ENCODE data around the gene NGEF.

NGEF gene

DNA sequence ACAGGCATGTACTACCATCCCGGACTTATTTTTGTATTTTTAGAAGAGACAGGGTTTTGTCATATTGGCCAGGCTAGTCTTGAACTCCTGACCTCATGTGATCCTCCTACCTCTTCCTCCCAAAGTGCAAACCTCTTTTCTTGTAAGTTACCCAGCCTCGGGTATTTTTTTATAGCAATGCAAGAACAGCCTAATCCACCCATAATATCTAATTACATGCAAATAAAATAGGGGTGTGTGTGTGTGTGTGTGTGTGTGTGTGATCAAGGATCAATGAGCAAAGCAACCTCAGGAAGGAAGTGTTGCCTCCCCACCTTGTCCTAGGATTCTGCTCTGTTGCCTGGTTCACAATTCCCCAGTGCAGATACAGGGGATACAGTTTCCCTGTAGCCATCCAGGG, 45.6 kb downstream of the NGEF start:
- TF ChIP-seq POLR2A (IDR thresholded peaks at IDR 0.05; ENCODE audit: low read length): no peak
- no peak for TF ChIP-seq GATA1 (IDR thresholded peaks at IDR 0.05; ENCODE audit: low read depth, low read length)
- DNase-seq: no peak

DNA sequence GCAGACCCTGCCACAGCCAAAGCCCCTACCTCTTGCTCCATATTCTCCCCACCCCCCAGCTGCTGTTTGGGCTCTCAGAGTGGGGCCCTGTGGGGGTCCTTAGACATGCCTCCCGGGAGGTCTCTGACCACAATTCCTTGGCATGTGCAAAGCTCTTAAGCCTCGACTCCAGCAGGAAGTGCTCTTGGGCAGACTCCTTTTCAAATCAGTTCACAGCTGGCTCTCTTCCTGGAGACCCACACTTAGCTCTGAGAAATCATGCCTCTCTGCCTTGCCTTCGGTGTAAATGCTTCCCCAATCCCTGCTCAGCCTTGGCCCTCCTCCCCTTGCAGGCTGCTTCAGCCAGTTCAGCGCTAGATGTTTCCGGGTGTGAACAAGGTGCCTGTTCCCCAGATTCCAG, 46.9 kb downstream of the NGEF start:
- DNase-seq: no peak
- no peak for TF ChIP-seq POLR2A (IDR thresholded peaks at IDR 0.05; ENCODE audit: low read length)
- no peak for TF ChIP-seq GATA1 (IDR thresholded peaks at IDR 0.05; ENCODE audit: low read depth, low read length)

DNA sequence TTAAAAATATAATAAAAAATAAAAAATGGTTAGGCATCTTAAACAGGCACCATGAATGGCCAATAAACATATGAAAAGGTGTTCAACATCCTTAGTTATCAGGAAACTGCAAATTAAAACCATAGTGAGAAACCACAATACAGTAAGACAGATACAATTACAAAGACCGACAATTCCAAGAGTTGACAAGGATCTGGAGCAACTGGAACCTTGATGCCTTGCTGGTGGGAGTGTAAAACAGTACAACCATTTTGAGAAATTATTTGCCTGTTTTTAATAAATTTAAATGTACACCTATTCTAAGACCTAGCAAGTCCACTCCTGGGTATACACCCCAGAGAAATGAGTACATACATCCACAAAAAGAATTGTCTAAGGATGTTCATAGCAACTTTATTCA, 49.1 kb downstream of the NGEF start:
- no peak for DNase-seq
- no peak for TF ChIP-seq GATA1 (IDR thresholded peaks at IDR 0.05; ENCODE audit: low read depth, low read length)
- TF ChIP-seq POLR2A (IDR thresholded peaks at IDR 0.05; ENCODE audit: low read length): no peak

DNA sequence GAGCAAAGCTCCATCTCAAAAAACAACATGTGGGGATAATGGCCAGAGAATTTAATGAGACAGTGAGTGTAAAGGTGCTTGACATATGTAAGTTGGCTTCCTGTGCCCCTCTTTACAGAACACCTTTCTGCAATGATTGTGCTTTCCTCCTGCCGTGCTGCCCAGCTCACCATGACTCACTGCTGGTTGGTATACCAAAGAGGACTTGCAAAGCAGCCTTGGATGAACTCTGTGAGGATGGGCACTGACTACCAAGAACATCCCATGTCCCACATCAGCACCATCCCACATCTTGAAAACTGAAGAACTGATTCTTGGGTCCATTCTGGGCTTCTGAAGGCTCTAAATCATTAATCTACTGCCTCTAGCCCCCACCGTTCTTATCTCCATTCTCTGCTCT, 52.2 kb downstream of the NGEF start:
- DNase-seq: no peak
- TF ChIP-seq POLR2A (IDR thresholded peaks at IDR 0.05; ENCODE audit: low read length): no peak
- no peak for TF ChIP-seq GATA1 (IDR thresholded peaks at IDR 0.05; ENCODE audit: low read depth, low read length)

DNA sequence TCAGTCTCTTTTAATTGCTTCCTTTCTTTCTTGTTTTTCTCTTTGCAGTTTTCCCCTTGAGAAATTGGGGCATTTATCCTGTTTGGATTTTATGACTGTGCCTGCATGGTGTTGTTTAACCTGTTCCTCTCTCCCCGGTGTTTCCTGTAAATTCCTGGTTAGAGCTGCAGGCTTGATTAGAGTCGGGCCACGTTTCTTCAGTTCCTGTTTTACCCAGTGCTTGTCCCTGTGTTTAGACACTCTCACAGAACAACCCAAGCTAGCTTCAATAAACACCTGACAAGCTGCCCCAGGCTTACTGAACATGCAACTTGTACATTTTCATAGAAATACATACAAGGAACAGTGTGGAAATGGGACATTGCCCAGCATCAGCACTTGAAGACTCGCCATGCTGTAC, 53.9 kb downstream of the NGEF start:
- no peak for DNase-seq
- TF ChIP-seq POLR2A (IDR thresholded peaks at IDR 0.05; ENCODE audit: low read length) (no peak), GATA1 (IDR thresholded peaks at IDR 0.05; ENCODE audit: low read depth, low read length) (no peak)

DNA sequence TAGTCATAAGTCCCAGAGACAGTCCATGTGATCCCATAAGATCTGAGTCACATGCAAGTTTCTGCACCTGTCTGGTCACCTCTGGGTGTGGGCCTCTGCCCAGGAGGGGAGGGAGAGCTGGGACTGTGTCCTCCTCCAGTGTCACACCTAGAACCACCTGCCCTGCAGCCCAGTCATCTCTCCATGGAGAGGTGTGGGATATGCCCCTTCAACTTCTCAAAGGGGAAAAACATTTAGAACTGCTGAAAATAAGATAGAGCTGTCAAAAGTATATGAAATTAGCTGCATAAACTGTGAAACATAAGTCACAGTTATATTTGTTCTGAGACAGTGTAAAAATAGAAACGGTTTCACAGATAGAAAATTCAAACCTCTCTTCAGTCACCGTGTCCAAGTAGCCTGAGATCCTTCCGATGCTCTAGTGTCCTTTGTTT, 55.4 kb downstream of the NGEF start:
- DNase-seq: no peak
- TF ChIP-seq GATA1 (IDR thresholded peaks at IDR 0.05; ENCODE audit: low read depth, low read length) (no peak), POLR2A (IDR thresholded peaks at IDR 0.05; ENCODE audit: low read length) (no peak)

DNA sequence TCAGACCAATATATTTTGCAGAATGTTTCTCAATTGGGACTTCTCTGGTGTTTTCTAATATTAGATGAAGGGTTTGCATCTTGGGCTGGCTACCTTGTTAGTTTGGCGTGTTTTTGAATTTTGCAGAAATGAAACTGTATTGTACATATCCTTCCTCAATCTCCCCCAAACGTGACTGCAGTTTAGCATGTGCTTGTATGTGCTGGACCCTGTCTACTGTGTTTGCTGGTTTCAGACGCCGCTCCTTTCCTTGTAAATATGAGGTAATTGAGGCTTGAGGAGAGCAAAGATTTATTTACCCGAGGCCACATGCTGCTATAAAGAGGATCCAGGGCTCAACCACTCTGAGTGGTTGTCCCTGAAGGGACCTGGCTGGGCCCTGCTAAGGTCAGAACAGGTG, 57.2 kb downstream of the NGEF start:
- TF ChIP-seq POLR2A (IDR thresholded peaks at IDR 0.05; ENCODE audit: low read length): no peak
- TF ChIP-seq GATA1 (IDR thresholded peaks at IDR 0.05; ENCODE audit: low read depth, low read length): no peak

DNA sequence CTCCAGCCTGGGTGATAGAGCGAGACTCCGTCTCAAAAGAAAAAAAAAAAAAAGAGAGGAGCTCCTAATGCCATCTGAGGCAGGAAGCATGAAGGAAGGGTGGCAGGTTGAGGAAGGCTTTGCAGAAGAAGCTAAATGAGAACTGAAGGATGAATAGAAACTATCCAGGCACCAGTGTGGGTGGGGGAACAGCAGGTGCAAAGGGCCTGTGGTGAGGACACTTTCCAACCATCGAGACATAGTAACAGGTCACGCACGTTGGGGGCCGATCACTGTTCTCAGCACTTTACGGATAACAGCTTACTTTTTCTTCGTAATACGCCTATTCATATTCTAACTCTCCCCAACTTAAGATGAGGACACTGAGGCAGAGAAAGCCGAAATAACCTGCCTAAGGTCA, 58.4 kb downstream of the NGEF start:
- no peak for DNase-seq
- no peak for TF ChIP-seq POLR2A (IDR thresholded peaks at IDR 0.05; ENCODE audit: low read length)
- TF ChIP-seq GATA1 (IDR thresholded peaks at IDR 0.05; ENCODE audit: low read depth, low read length): no peak

More for the DNA sequence above, 57.2 kb downstream of the NGEF start:
- no peak for DNase-seq

DNA sequence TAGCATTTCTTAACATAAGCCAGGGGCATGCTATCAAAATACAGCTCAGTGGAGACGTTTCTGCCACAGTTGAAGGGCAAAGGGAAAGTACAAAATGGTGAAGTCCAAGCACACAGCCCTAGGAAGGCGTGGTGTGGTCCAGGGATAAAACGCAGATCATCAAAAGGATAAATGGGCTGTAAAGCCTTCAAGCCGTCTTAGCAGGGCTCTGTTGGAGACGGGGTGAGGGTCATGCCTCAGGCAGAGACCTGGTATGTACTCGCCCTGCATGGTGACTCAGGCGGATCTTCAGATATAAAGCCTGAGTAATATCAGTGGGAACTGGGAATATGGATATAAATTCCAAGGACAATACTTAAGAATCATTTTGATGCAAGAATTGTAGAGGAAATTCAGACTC, 61.2 kb downstream of the NGEF start:
- no peak for DNase-seq

DNA sequence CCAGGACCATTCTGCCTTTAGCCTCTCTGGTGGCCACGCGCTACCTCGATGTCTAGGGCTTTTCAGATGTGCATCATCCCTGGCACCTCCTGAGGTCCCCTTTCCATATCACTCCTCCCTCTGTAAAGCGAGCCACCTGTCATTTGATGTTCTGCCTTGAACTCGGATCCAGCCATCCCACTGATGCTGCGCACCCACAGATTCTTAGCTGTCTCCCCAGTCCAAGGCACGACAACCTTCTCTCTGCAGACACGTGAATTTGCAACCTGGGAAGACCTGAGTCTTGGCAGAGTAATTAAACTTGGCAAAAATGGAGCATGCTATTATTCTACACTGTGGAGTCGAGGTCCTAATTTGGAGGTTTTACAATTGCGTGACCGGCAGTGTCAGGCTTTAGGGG, 61.9 kb downstream of the NGEF start:
- TF ChIP-seq POLR2A (IDR thresholded peaks at IDR 0.05; ENCODE audit: low read length) (no peak), GATA1 (IDR thresholded peaks at IDR 0.05; ENCODE audit: low read depth, low read length) (no peak)
- no peak for DNase-seq

More for the DNA sequence above, 61.2 kb downstream of the NGEF start:
- TF ChIP-seq GATA1 (IDR thresholded peaks at IDR 0.05; ENCODE audit: low read depth, low read length) (no peak), POLR2A (IDR thresholded peaks at IDR 0.05; ENCODE audit: low read length) (no peak)

DNA sequence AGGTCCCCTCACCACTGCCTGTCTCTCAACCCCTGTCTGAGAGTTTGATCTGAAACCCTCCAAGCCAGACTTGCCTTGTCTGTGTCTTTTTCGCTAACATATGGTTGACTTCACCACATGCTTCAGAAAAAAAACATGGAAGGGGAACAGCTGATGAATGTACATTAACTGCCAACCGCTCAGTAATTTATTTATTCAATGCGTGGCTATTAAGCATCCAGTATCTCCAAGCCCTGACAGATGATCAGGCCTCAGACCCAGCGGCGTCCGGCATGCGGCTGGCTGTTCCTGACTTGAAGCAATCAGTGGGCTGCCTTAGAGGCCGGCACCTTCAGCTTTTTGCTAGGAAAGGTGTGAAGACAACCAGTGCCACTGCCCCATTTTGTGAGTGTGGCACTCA, 62.3 kb downstream of the NGEF start:
- no peak for DNase-seq
- TF ChIP-seq POLR2A (IDR thresholded peaks at IDR 0.05; ENCODE audit: low read length) (no peak), GATA1 (IDR thresholded peaks at IDR 0.05; ENCODE audit: low read depth, low read length) (no peak)

DNA sequence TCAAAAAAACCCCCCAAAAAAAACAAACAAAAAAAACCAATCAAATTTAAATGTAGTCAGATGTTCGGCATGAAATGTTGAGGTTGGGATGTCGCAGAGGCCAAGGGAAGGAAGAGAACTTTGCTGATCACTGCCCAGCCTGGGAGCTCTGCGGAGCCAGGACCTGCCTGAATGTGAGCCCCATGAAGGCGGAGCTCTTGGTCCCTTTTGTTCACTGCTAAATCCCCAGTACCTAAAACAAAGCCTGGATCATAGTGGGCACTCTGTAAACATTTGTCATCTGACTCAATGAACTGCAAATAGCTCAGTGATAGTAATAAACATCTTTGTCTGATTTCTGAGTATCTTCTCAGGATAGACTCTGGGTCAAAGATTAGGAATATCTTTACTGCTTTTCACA, 64.0 kb downstream of the NGEF start:
- no peak for DNase-seq
- no peak for TF ChIP-seq GATA1 (IDR thresholded peaks at IDR 0.05; ENCODE audit: low read depth, low read length)
- TF ChIP-seq POLR2A (IDR thresholded peaks at IDR 0.05; ENCODE audit: low read length): no peak

DNA sequence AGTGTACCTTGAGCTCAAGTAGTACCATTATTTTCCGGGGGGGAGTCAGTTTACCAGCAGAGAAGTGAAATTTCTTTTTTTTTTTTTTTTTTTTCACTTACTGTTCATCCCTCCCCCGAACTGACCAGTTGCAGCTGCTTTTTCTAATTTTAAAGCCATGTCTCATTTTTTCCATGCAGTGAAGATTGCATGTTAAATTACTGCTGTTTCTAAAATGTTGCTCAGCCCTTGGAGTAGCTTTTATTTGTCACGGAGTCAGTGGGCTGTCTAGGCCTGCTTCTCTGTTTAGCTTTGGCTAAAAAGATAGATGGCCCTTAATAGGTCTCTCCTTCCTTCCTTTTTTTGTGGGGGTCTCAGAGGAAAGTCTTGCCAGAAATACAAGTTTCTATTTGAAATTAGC, 70.2 kb downstream of the NGEF start:
- no peak for DNase-seq
- TF ChIP-seq POLR2A (IDR thresholded peaks at IDR 0.05; ENCODE audit: low read length) (no peak), GATA1 (IDR thresholded peaks at IDR 0.05; ENCODE audit: low read depth, low read length) (no peak)

DNA sequence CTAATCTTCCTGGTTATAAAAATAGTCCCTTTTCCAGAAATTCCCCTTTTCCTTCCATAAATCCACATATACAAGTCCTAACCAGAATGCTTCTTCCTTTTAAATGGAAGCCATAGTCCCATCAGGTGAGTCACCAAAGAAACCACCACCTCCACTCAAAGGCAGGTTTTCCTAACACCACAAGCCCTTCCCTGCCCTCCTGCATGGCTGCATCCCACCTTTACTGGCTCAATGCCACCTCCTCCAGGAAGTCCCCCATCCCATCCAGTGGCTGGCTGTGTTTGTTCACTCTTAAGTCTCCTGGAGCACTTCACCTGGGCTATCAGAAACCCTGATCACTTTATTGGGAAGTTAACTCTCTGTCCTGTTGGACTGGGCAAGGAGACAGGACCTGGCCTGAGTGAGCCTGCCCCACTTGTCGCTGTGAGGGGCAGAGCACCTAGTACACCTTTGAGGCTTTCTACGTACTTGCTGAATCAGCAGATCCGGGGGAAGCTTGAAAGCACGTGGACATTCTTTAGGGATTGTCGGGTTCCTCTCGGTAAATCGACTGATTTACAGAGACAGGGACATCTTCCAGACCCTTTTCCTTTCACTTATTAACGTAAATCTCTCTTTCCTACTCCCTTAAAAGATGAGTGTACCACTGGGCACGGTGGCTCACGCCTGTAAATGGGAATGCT, 71.0 kb downstream of the NGEF start:
- no peak for TF ChIP-seq POLR2A (IDR thresholded peaks at IDR 0.05; ENCODE audit: low read length)
- TF ChIP-seq GATA1 (IDR thresholded peaks at IDR 0.05; ENCODE audit: low read depth, low read length): no peak
- no peak for DNase-seq

DNA sequence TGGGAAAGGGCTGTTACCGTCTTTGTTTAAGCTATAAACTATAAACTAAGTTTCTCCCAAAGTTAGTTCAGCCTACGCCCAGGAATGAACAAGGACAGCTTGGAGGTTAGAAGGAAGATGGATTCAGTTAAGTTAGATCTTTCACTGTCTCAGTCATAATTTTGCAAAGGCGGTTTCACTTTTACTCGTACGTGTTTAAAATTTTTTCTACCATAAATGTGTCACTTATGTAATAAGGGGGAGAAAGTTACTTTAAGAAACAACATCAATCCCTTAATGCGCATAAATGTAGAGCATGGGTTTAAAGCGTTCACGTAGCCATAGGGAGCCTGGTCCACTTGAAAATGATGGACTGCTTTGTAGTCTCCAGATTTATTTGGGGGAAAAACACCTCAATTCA, 71.7 kb downstream of the NGEF start:
- no peak for DNase-seq
- no peak for TF ChIP-seq POLR2A (IDR thresholded peaks at IDR 0.05; ENCODE audit: low read length)
- no peak for TF ChIP-seq GATA1 (IDR thresholded peaks at IDR 0.05; ENCODE audit: low read depth, low read length)

DNA sequence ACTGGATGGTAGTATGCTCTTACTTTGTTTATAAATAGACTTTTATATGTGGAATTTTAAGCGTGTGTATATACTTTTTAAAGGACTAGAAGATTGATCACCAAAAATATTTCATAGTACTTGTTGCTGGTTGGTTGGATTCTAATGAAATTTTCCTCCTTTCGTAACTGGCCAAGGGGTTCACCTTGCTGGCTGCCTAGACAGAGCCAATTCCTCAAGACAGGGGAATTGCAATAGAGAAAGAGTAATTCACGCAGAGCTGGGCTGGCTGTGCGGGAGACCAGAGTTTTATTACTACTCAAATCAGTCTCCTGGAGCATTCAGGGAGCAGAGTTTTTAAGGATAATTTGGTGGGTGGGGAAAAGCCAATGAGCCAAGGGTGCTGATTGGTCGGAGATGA, 72.3 kb downstream of the NGEF start:
- TF ChIP-seq GATA1 (IDR thresholded peaks at IDR 0.05; ENCODE audit: low read depth, low read length) (no peak), POLR2A (IDR thresholded peaks at IDR 0.05; ENCODE audit: low read length) (no peak)
- no peak for DNase-seq

Measured in erythroblast (primary cell).